HG03064 (cell line): ENCODE results near the gene ZNF326.

Experiments used
- ATAC-seq: cut with Tn5 transposase; IDR thresholded peaks from one replicate; pipeline ENCODE4 v1.9.1; 2021; ENCODE audit warnings: low read depth; ENCODE audit not compliant: unreplicated experiment

ZNF326 gene

GRCh38 chr1:89994805-89995597 lies at the start of gene ZNF326:
TSS of gene ZNF326 (plus strand) at chr1:89995110. CDS start at chr1:89995258, 148 bp downstream.
- peak; percentile 97 for ATAC-seq

GRCh38 chr1:89945852-89946476 lies 48.9 kb upstream of the ZNF326 start:
- peak; percentile 90 for ATAC-seq

GRCh38 chr1:89946532-89946931 lies 48.4 kb upstream of the ZNF326 start:
- ATAC-seq: no peak

- ATAC-seq: no peak
These were observed 46.1 kb upstream of the ZNF326 start for GRCh38 chr1:89948722-89949345.

GRCh38 chr1:89949991-89950624 lies 44.8 kb upstream of the ZNF326 start:
- ATAC-seq: no peak

- ATAC-seq: no peak
These were observed 44.2 kb upstream of the ZNF326 start for GRCh38 chr1:89950703-89951102.

GRCh38 chr1:89951766-89952604 lies 42.9 kb upstream of the ZNF326 start:
- ATAC-seq: no peak

- ATAC-seq: no peak
These were observed 42.2 kb upstream of the ZNF326 start for GRCh38 chr1:89952605-89953130.

- ATAC-seq: no peak
These were observed 41.7 kb upstream of the ZNF326 start for GRCh38 chr1:89953131-89953626.

- ATAC-seq: no peak
These were observed 41.0 kb upstream of the ZNF326 start for GRCh38 chr1:89953929-89954328.

- no peak for ATAC-seq
These were observed 40.5 kb upstream of the ZNF326 start for GRCh38 chr1:89954401-89954800.

GRCh38 chr1:89955311-89956205 lies 39.4 kb upstream of the ZNF326 start:
- ATAC-seq: no peak

GRCh38 chr1:89957107-89957506 lies 37.8 kb upstream of the ZNF326 start:
- no peak for ATAC-seq

GRCh38 chr1:89958851-89959654 lies 35.9 kb upstream of the ZNF326 start:
- ATAC-seq: no peak

GRCh38 chr1:89959719-89960118 lies 35.2 kb upstream of the ZNF326 start:
- no peak for ATAC-seq

GRCh38 chr1:89962024-89962741 lies 32.7 kb upstream of the ZNF326 start:
- ATAC-seq: no peak

GRCh38 chr1:89962742-89963075 lies 32.2 kb upstream of the ZNF326 start:
- ATAC-seq: no peak
